Karpas-422 (cell line): ENCODE results near the gene ADAMTS20. TPM values are rescaled to one million over a fixed set of nuclear protein-coding genes. Genes with fewer than 3 reads are reported as not detected.

ENCODE experiments used
- DNase-seq: peaks from one replicate; pipeline ENCODE4 v3.0.0-alpha.2; 2015
- H2AFZ ChIP-seq: fragments of 200-600 bp; sonication (generic); 2 replicates; pipeline ENCODE4 v1.6.1; 2014; ENCODE audit warnings: antibody characterized with exemption, low read length, mixed read lengths
- H3K27ac ChIP-seq: fragments of 200-600 bp; sonication (generic); 2 replicates; pipeline ENCODE4 v1.5.1; 2014; ENCODE audit warnings: mild to moderate bottlenecking, low read length, moderate library complexity
- H3K27me3 ChIP-seq: fragments of 200-600 bp; sonication (generic); 2 replicates; pipeline ENCODE4 v1.6.1; 2014; ENCODE audit warnings: low read length, mixed read lengths
- H3K36me3 ChIP-seq: fragments of 200-600 bp; sonication (generic); 2 replicates; pipeline ENCODE4 v1.6.1; 2014; ENCODE audit warnings: low read length, mixed read lengths; ENCODE audit not compliant: insufficient read depth
- H3K4me1 ChIP-seq: fragments of 200-600 bp; sonication (generic); 2 replicates; pipeline ENCODE4 v1.6.1; 2014; ENCODE audit warnings: mild to moderate bottlenecking, low read length, mixed read lengths
- H3K4me2 ChIP-seq: fragments of 200-600 bp; sonication (generic); 2 replicates; pipeline ENCODE4 v1.6.1; 2014; ENCODE audit warnings: low read length, low read depth, mild to moderate bottlenecking; ENCODE audit not compliant: poor library complexity, severe bottlenecking
- H3K4me3 ChIP-seq: fragments of 200-600 bp; sonication (generic); 2 replicates; pipeline ENCODE4 v1.5.1; 2014; ENCODE audit warnings: mild to moderate bottlenecking, antibody characterized with exemption, low read length, mixed read lengths
- H3K79me2 ChIP-seq: fragments of 200-600 bp; sonication (generic); 2 replicates; pipeline ENCODE4 v1.6.1; 2014; ENCODE audit warnings: mild to moderate bottlenecking, low read length, mixed read lengths
- H3K9ac ChIP-seq: fragments of 200-600 bp; sonication (generic); 2 replicates; pipeline ENCODE4 v1.6.0; 2014; ENCODE audit warnings: low read length
- H3K9me2 ChIP-seq: fragments of 200-600 bp; sonication (generic), shearing (Covaris generic); replicated peaks from 2 replicates; pipeline ENCODE4 v1.6.0; 2014; ENCODE audit warnings: mild to moderate bottlenecking, low read length, moderate library complexity; ENCODE audit not compliant: insufficient read depth
- H3K9me3 ChIP-seq: fragments of 300-700, 200-600 bp; sonication (generic); 2 replicates; pipeline ENCODE4 v1.6.1; 2014; ENCODE audit warnings: low read length, mixed read lengths
- H4K20me1 ChIP-seq: fragments of 200-600 bp; sonication (generic); 2 replicates; pipeline ENCODE4 v1.6.1; 2014; ENCODE audit warnings: mild to moderate bottlenecking, antibody characterized with exemption, low read length, low read depth; ENCODE audit not compliant: insufficient read depth
- total RNA-seq: library from RNA; depleted of rRNA; stranded (reverse); fragments of >200 nt; shearing (Covaris generic); gene quantifications from 2 replicates; pipeline ENCODE4 v1.2.3, GENCODE V29; 2014; ENCODE audit warnings: low replicate concordance

The ADAMTS20 gene
- total RNA-seq, 1 experiment from 2014 or later = not detected

DNA sequence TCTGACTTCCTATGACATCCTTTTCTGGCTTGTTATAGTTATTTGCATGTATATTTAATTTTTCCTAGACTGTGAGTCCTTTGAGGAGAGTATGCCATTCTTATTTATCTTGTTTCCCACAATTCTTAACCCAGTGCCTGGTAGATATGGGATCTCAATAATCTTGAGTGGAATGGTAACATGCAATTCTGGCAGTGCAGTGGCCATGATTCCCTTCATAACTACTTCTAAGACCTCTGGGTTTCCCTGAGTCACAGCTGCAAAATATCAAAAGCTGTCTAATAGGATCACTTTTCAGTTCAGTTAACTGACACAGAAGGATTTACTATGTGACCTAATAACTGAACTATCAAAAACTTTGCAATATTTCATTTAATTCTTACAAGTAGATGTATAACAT lies 135.0 kb downstream of the ADAMTS20 start:
- Histone ChIP-seq H3K36me3 (no peaks in the 10 kb centered on the region), H3K27me3 (no peaks in the 10 kb centered on the region), H3K9me2 (no peaks in the 10 kb centered on the region), H4K20me1 (no peaks in the 10 kb centered on the region), H2AFZ (no peak overlapping the region), H3K9ac (no peak overlapping the region), H3K4me2 (no peak overlapping the region), H3K79me2 (no peaks in the 10 kb centered on the region), H3K4me1 (no peaks in the 10 kb centered on the region), H3K9me3 (no peaks in the 10 kb centered on the region), H3K27ac (no peak overlapping the region), H3K4me3 (no peak overlapping the region)
- DNase-seq = no peak

DNA sequence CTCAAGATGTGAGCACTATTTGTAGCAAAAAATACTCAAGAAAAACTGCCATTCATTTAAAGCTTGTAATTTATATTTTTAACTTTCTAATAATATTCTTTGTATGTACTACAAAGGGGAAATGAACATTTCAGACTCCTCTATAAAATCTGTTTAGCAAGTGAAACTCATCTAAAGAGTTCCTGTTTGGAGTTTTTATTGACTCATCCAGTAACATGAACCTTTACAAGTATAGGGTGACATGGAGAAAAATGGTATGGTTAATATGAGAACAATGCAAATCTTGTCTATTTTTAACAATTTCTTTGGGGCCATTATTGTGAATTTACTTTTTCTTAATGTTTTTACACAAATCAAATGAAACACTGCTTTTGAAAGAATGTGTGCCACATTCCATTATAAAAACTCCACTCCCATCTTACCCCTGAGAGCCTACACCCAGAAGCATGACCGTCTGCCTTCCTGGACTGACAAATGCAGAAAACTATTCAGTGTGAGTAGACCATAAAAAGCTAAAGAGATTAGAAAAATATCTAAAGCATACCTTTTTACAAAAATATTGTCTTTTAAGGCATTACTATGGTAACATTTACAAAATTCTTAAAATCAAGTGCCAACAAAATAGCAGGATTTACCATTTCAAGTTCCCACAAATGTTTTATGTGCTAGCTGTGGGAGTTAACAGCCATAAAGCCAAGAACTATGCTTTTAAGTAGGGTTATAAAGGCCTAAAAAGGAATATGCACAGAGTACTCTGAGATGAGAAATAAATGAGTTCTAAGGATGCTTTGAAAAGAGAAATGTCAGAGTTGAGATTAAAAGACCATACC lies 144.0 kb downstream of the ADAMTS20 start:
- Histone ChIP-seq H3K9me3 (no peaks in the 10 kb centered on the region), H3K36me3 (no peaks in the 10 kb centered on the region), H3K4me2 (no peak overlapping the region), H3K27ac (no peak overlapping the region), H3K4me3 (no peak overlapping the region), H3K79me2 (no peaks in the 10 kb centered on the region), H4K20me1 (no peaks in the 10 kb centered on the region), H3K27me3 (no peaks in the 10 kb centered on the region), H2AFZ (no peak overlapping the region), H3K9me2 (no peaks in the 10 kb centered on the region), H3K9ac (no peak overlapping the region), H3K4me1 (no peaks in the 10 kb centered on the region)
- no peak for DNase-seq

DNA sequence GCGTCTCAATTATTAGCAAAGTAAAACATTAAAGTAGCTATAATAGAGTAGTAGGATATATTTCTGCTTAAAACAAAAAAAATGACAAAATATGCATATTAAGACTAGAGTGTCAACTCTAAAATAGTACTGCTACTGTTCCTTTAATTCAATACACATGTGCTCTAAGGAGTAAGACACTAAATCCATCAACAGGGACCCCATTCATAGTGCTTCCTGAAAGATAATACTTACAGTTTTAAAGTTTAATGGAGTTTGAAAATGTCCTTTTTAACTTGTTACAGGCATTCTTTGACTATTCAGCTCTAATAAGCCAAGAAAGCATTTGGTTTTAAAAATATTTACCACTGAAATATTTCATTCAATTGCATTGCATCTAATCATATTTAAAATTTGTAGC lies 145.2 kb downstream of the ADAMTS20 start:
- Histone ChIP-seq H3K9ac (no peak overlapping the region), H3K9me2 (no peaks in the 10 kb centered on the region), H3K4me1 (no peaks in the 10 kb centered on the region), H3K79me2 (no peaks in the 10 kb centered on the region), H3K36me3 (no peaks in the 10 kb centered on the region), H4K20me1 (no peaks in the 10 kb centered on the region), H3K4me2 (no peak overlapping the region), H3K27me3 (no peaks in the 10 kb centered on the region), H3K27ac (no peak overlapping the region), H3K9me3 (no peaks in the 10 kb centered on the region), H2AFZ (no peak overlapping the region), H3K4me3 (no peak overlapping the region)
- DNase-seq = no peak

DNA sequence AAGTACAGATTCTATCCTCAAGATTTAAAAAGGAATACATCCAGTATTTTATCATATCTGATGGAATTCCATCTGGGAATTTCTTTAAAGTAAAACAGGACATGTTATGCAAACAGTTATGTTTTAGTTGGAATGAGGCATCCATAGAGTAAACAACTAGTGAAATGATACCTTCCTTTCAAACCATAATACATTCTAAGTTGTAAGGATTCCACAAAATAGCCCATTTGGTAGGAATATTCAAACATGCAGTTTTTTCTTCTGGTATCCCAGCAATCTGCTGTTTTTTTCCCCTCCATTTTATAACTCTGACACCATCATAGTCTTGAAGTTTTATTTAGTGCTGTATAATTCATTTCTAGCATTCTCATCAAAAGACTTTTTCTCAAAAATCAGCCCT lies 149.6 kb downstream of the ADAMTS20 start:
- H3K9ac ChIP-seq = no peak overlapping the region
- no peaks in the 10 kb centered on the region for H3K4me1 ChIP-seq
- no peak overlapping the region for H3K4me2 ChIP-seq
- no peak overlapping the region for H2AFZ ChIP-seq
- no peak for DNase-seq
- H3K9me3 ChIP-seq = no peaks in the 10 kb centered on the region
- no peak overlapping the region for H3K4me3 ChIP-seq
- H3K79me2 ChIP-seq = no peaks in the 10 kb centered on the region
- no peak overlapping the region for H3K27ac ChIP-seq
- H4K20me1 ChIP-seq = no peaks in the 10 kb centered on the region
- no peaks in the 10 kb centered on the region for H3K36me3 ChIP-seq
- H3K27me3 ChIP-seq = no peaks in the 10 kb centered on the region
- H3K9me2 ChIP-seq = no peaks in the 10 kb centered on the region

DNA sequence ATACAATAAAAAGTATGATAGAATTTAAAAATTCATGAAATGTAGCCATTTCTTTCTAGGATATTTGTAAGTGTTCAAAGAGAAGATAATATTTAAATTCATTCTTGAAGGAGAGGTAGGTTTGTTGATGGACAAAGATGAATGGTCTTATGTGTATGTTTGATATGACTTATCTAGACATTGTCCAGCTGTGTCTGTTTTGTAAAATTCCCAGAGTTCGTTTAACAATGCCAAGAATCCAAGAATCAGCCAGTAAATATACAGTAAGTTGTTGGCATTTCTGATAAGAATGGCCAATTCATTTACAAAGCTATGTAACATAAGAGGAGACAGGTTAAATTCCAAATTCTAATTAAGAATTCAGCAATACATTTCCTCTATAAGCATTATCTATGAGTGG lies 150.9 kb downstream of the ADAMTS20 start:
- Histone ChIP-seq H4K20me1 (no peaks in the 10 kb centered on the region), H3K79me2 (no peaks in the 10 kb centered on the region), H2AFZ (no peak overlapping the region), H3K27me3 (no peaks in the 10 kb centered on the region), H3K4me1 (no peaks in the 10 kb centered on the region), H3K4me2 (no peak overlapping the region), H3K27ac (no peak overlapping the region), H3K4me3 (no peak overlapping the region), H3K9me2 (no peaks in the 10 kb centered on the region), H3K36me3 (no peaks in the 10 kb centered on the region), H3K9me3 (no peaks in the 10 kb centered on the region), H3K9ac (no peak overlapping the region)
- no peak for DNase-seq

DNA sequence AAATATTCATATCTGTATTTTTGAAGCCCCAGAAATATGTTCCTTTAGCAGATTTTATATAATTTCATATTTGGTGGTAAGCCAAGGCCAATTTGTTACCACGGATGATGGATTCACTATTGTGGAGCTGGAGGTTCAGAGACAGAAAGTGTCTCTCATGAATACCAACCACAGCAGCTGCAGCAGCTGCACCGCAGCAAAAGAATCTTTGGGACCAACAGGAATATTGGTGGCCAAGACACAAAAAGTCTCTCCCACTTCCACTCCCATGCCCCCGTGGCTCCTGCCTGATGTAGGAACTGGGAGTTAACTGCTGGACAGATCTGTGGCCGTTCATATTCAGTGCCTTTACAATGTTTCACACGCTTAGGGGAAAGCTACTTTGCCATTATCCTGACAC lies 155.3 kb downstream of the ADAMTS20 start:
- Histone ChIP-seq H3K9me2 (no peaks in the 10 kb centered on the region), H3K27me3 (no peaks in the 10 kb centered on the region), H3K9ac (no peak overlapping the region), H2AFZ (no peak overlapping the region), H3K4me3 (no peak overlapping the region), H3K79me2 (no peaks in the 10 kb centered on the region), H3K4me1 (no peaks in the 10 kb centered on the region), H3K36me3 (no peaks in the 10 kb centered on the region), H3K4me2 (no peak overlapping the region), H3K27ac (no peak overlapping the region), H3K9me3 (no peaks in the 10 kb centered on the region), H4K20me1 (no peaks in the 10 kb centered on the region)
- DNase-seq = no peak

DNA sequence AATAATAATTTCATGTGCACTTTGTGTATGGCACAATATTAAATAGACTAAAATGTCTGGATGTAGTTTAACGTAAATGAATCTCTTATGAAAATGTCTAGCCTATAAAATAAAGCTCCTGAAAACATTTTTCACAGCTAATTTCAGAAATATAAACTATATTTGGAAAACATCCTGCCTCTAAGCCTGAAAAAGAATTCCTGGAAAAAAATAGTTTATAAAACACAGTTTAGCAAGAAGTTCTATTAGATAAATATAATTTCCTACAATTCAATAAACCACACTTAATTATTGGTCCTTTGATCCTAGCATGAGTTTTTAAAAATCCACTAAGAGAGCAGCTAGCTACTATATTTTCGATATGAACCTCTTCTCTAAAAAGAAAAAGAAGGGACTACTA lies 159.9 kb downstream of the ADAMTS20 start:
- Histone ChIP-seq H3K27me3 (no peaks in the 10 kb centered on the region), H2AFZ (no peak overlapping the region), H3K9me3 (no peaks in the 10 kb centered on the region), H3K9me2 (no peaks in the 10 kb centered on the region), H3K9ac (no peak overlapping the region), H3K4me1 (no peaks in the 10 kb centered on the region), H4K20me1 (no peaks in the 10 kb centered on the region), H3K79me2 (no peaks in the 10 kb centered on the region), H3K36me3 (no peaks in the 10 kb centered on the region), H3K27ac (no peak overlapping the region), H3K4me3 (no peak overlapping the region), H3K4me2 (no peak overlapping the region)
- DNase-seq = no peak

DNA sequence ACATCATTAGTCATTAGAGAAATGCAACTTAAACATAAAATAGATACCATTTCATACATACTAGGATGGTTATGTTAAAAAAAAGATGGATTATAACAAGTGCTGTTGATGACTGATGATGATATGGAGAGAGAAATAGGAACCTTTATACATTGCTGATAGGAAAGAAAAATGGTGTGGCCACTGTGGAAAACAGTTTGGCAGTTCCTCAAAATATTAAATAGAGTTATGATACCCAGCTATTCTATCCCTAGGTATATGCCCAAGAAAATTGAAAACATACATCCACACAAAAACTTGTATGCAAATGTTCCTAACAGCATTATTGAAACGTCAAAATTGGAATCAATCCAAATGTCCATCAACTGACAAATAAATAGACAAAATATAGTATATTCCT lies 170.1 kb downstream of the ADAMTS20 start:
- peaks cover 3% of the 10 kb centered on the region; the same call in 1 of the 2 replicates for H3K9me3 ChIP-seq
- no peaks in the 10 kb centered on the region for H3K27me3 ChIP-seq
- no peak overlapping the region for H3K4me3 ChIP-seq
- H3K27ac ChIP-seq = no peak overlapping the region
- no peaks in the 10 kb centered on the region for H4K20me1 ChIP-seq
- no peak overlapping the region for H3K9ac ChIP-seq
- H3K4me1 ChIP-seq = no peaks in the 10 kb centered on the region
- no peaks in the 10 kb centered on the region for H3K79me2 ChIP-seq
- no peak overlapping the region for H2AFZ ChIP-seq
- DNase-seq = no peak
- H3K9me2 ChIP-seq = no peaks in the 10 kb centered on the region; the same call in 1 of the 2 replicates
- no peaks in the 10 kb centered on the region for H3K36me3 ChIP-seq
- H3K4me2 ChIP-seq = no peak overlapping the region
